GM23248 (cell line): ENCODE results near the gene MYO1D. TPM values are rescaled to one million over a fixed set of nuclear protein-coding genes. Genes with fewer than 3 reads are reported as not detected.

Source experiments
- DNase-seq: peaks from one replicate; pipeline ENCODE4 v3.0.0-alpha.2; 2015
- H2AFZ ChIP-seq: fragments of 200-600 bp; sonication (generic); 2 replicates; pipeline ENCODE4 v1.6.1; 2016; ENCODE audit warnings: antibody characterized with exemption
- H3F3A ChIP-seq: fragments of 200-600 bp; sonication (generic); 2 replicates; pipeline ENCODE4 v1.6.1; 2016; ENCODE audit warnings: mild to moderate bottlenecking, antibody characterized with exemption, mixed run types; ENCODE audit not compliant: insufficient read depth
- H3K27ac ChIP-seq: fragments of 200-600 bp; sonication (generic); 2 replicates; pipeline ENCODE4 v1.5.1; 2016; ENCODE audit warnings: mild to moderate bottlenecking
- H3K27me3 ChIP-seq: fragments of 200-600 bp; sonication (generic); replicated peaks from 2 replicates; pipeline ENCODE4 v1.6.1; 2016; ENCODE audit warnings: mild to moderate bottlenecking; ENCODE audit not compliant: insufficient read depth
- H3K36me3 ChIP-seq: fragments of 200-600 bp; sonication (generic); 2 replicates; pipeline ENCODE4 v1.6.1; 2016; ENCODE audit warnings: low read depth, mild to moderate bottlenecking
- H3K4me1 ChIP-seq: fragments of 200-600 bp; sonication (generic); 2 replicates; pipeline ENCODE4 v1.6.1; 2016; ENCODE audit warnings: mild to moderate bottlenecking; ENCODE audit not compliant: insufficient read depth
- H3K4me2 ChIP-seq: fragments of 200-600 bp; sonication (generic); one replicate; pipeline ENCODE4 v1.6.1; 2016; ENCODE audit warnings: mild to moderate bottlenecking; ENCODE audit not compliant: unreplicated experiment
- H3K4me3 ChIP-seq: fragments of 200-600 bp; sonication (generic); 2 replicates; pipeline ENCODE4 v1.5.1; 2016; ENCODE audit warnings: mild to moderate bottlenecking
- H3K79me2 ChIP-seq: fragments of 200-600 bp; sonication (generic); 2 replicates; pipeline ENCODE4 v1.6.1; 2016; ENCODE audit warnings: mild to moderate bottlenecking; ENCODE audit not compliant: insufficient read depth
- H3K9ac ChIP-seq: fragments of 200-600 bp; sonication (generic); 2 replicates; pipeline ENCODE4 v1.6.1; 2016; ENCODE audit warnings: mild to moderate bottlenecking
- H3K9me2 ChIP-seq: fragments of 200-600 bp; sonication (generic); 2 replicates; pipeline ENCODE4 v1.6.1; 2016; ENCODE audit warnings: mixed run types, mild to moderate bottlenecking, moderate library complexity; ENCODE audit not compliant: insufficient read depth
- H3K9me3 ChIP-seq: fragments of 200-600 bp; sonication (generic); one replicate; pipeline ENCODE4 v1.6.1; 2017; ENCODE audit warnings: low read depth
- H4K20me1 ChIP-seq: fragments of 200-600 bp; sonication (generic); 2 replicates; pipeline ENCODE4 v1.6.0; 2016; ENCODE audit not compliant: insufficient read depth
- EZH2 ChIP-seq: fragments of 200-600 bp; sonication (generic); IDR thresholded peaks from 2 replicates; pipeline ENCODE4 v1.6.1; 2018; ENCODE audit warnings: antibody characterized with exemption, mild to moderate bottlenecking; ENCODE audit not compliant: insufficient read depth, poor library complexity, severe bottlenecking
- EZH2phosphoT487 ChIP-seq: fragments of 200-600 bp; sonication (generic); IDR thresholded peaks from 2 replicates; pipeline ENCODE4 v1.6.1; 2018; ENCODE audit warnings: antibody characterized with exemption, moderate library complexity, mild to moderate bottlenecking, low read depth; ENCODE audit not compliant: insufficient read depth
- WGBS, 2 experiments: methylation state at CpG; one replicate each; pipeline ENCODE4 v1.1.6; 2015 to 2017; ENCODE audit warnings: low lambda C conversion rate in 2 of 2, low coverage in 1 of 2; ENCODE audit errors: missing lambda C conversion rate in 2 of 2; 5-methylcytosine and 5-hydroxymethylcytosine counted together
- in situ Hi-C: fragments of 300-500 bp; cut with MboI; formaldehyde crosslinking; loops from 2 replicates; pipeline ENCODE4 v1.15.0; 2020
- polyA plus RNA-seq: library from polyadenylated mRNA; unstranded; fragments of >200 nt; fragmentation: Nextera tagmentation; extraction: Ambion mirVana; gene quantifications from 2 replicates; pipeline ENCODE4 v1.2.1, GENCODE V29; 2016
- total RNA-seq: library from RNA; depleted of rRNA; stranded (reverse); fragments of >200 nt; shearing (Covaris generic); gene quantifications from 2 replicates; pipeline ENCODE4 v1.2.3, GENCODE V29; 2014

MYO1D gene
- total and polyA plus RNA-seq, 2 experiments from 2014 or later: 54.1 to 99.5 TPM

DNA sequence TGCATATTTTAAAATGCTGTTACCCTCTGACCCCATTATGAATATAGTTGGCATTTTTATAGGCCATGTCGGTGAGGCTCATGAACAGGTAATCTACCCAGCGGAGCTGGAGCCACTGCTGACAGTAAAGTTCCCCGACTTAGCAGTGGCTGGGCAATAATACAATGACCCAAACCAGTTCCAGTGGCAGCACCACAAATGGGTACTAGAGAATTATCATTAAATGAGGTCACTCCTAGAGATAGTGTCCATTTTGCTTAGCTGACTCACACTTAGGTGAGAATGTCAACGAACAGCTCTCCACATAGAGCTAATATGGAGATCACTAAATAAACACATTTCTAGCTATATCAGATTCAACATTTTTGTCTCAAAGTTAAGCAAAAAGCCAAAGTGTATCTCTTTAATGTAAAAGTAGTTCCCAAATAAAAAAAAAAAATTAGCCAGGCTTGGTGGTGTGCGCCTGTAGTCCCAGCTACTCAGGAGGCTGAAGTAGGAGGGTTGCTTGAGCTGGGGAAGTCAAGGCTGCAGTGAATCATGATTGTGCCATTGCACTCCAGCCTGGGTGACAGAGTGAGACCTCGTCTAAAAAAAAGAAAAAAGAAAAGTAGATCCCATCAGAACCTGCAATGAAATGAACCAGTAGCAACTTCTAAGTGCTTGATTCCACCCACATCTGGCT lies 7.4 kb downstream of the MYO1D start:
- Histone ChIP-seq H3K4me2 (peak overlapping the region; percentile 55), H4K20me1 (no peaks in the 10 kb centered on the region), H3K27ac (peak overlapping the region; percentile 80), H3K9me2 (no peaks in the 10 kb centered on the region), H3K9me3 (no peaks in the 10 kb centered on the region), H3K36me3 (no peaks in the 10 kb centered on the region), H3K27me3 (no peaks in the 10 kb centered on the region), H2AFZ (peak overlapping the region; percentile 22; the same call in 1 of the 2 replicates), H3K79me2 (peaks cover 84% of the 10 kb centered on the region), H3K4me3 (peak overlapping the region; percentile 54), H3F3A (peaks cover 43% of the 10 kb centered on the region), H3K9ac (peak overlapping the region; percentile 38), H3K4me1 (peaks cover 55% of the 10 kb centered on the region)
- TF ChIP-seq EZH2 (no peak), EZH2phosphoT487 (no peak)
- in situ Hi-C loops: no loop called here
- DNase-seq: peak; percentile 33
- 75 to 79% methylated on average over 6 of the region's 6 CpGs for WGBS, 2 experiments

DNA sequence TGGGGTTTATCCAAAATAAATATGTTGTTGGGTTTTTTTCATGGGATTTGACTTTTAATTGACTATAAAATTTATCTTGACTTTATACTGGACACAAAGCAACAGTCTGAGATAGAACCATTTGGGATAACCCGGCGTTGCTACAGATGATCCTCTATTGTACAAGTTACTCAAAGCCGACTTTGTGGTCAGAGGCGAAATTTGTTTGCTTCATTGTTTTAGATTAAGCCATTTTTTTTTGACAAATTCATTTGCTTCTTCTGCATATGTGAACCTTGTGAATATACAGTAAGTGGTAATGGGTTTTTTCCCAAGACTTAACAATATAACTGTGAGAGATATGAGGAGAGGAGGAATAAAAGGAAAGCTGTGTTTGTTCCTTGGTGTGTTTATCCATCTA lies 11.8 kb downstream of the MYO1D start:
- H4K20me1 ChIP-seq: no peaks in the 10 kb centered on the region
- no peaks in the 10 kb centered on the region for H3K9me3 ChIP-seq
- no peak for DNase-seq
- H2AFZ ChIP-seq: no peak overlapping the region
- H3K27me3 ChIP-seq: no peaks in the 10 kb centered on the region
- H3K36me3 ChIP-seq: no peaks in the 10 kb centered on the region
- H3K79me2 ChIP-seq: peaks cover 97% of the 10 kb centered on the region
- H3K9ac ChIP-seq: no peak overlapping the region
- in situ Hi-C loops: no loop called here
- 97% methylated on average over 4 of the region's 4 CpGs for WGBS, 2 experiments
- H3K4me2 ChIP-seq: no peak overlapping the region
- no peak overlapping the region for H3K27ac ChIP-seq
- no peak for TF ChIP-seq EZH2phosphoT487
- no peak for TF ChIP-seq EZH2
- peaks cover 44% of the 10 kb centered on the region for H3K4me1 ChIP-seq
- peaks cover 24% of the 10 kb centered on the region for H3F3A ChIP-seq
- no peak overlapping the region for H3K4me3 ChIP-seq
- H3K9me2 ChIP-seq: no peaks in the 10 kb centered on the region

DNA sequence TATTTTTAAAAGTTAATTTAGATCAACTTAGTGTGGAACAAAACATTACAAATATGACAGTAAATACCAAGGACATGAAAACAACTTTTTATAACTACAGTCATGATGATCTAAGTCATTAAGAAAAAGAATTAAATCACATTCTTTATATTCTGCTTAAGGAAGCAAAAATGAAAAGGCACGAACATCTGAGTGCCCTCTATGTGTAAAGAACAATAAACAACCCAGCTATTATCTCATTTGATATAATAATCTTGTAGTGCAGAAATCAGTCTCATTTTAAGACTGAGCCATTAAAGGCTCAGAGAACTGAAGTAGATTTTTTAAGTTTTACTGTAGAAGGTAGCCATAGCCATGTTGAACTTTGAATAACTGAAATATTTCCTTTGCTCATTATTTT lies 13.4 kb downstream of the MYO1D start:
- Histone ChIP-seq H3K36me3 (no peaks in the 10 kb centered on the region), H2AFZ (peak overlapping the region; percentile 46; the same call in 1 of the 2 replicates), H3K9me3 (no peaks in the 10 kb centered on the region), H3K9me2 (no peaks in the 10 kb centered on the region), H4K20me1 (no peaks in the 10 kb centered on the region), H3K27me3 (no peaks in the 10 kb centered on the region), H3K27ac (no peak overlapping the region), H3K4me2 (peak overlapping the region; percentile 67), H3F3A (peaks cover 9% of the 10 kb centered on the region), H3K4me3 (peak overlapping the region; percentile 24), H3K4me1 (peaks cover 29% of the 10 kb centered on the region), H3K9ac (no peak overlapping the region), H3K79me2 (peaks cover 100% of the 10 kb centered on the region)
- TF ChIP-seq EZH2phosphoT487: no peak
- TF ChIP-seq EZH2: no peak
- in situ Hi-C loops: no loop called here
- DNase-seq: peak; percentile 24
- 14 to 30% methylated on average over 1 of the region's 1 CpG for whole genome bisulfite sequencing, 2 experiments

DNA sequence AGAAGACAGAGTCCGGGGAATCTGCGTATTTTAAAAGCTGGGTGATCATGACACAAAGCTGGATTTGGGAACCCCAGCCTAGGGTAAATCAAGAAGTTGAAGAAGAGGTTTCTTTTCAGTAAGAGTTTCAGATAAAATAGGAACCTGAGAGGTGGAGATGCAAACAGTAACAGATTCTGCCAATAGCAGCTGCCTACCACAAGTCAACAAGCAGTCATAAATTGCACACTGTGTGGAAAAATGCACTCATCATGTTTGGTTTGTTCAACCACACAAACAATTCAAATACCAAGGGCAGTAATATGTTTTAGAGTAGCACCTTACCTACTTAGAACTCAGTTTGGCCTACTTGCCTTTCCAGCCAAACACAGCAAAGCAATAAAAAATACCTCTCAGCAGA lies 14.0 kb downstream of the MYO1D start:
- TF ChIP-seq EZH2phosphoT487: no peak
- Histone ChIP-seq H3K27ac (no peak overlapping the region), H3F3A (peaks cover 2% of the 10 kb centered on the region), H3K9ac (no peak overlapping the region), H3K4me1 (peaks cover 23% of the 10 kb centered on the region), H3K4me3 (peak overlapping the region; percentile 24), H3K79me2 (peaks cover 100% of the 10 kb centered on the region), H4K20me1 (no peaks in the 10 kb centered on the region; the same call in 1 of the 2 replicates), H3K27me3 (no peaks in the 10 kb centered on the region), H3K36me3 (no peaks in the 10 kb centered on the region), H3K9me3 (no peaks in the 10 kb centered on the region), H3K9me2 (no peaks in the 10 kb centered on the region), H3K4me2 (peak overlapping the region; percentile 67), H2AFZ (peak overlapping the region; percentile 46; the same call in 1 of the 2 replicates)
- in situ Hi-C loops: no loop called here
- no peak for DNase-seq
- 98 to 99% methylated on average over 2 of the region's 2 CpGs for WGBS, 2 experiments
